Neural progenitor cell (in vitro differentiated cells): ENCODE measurements around the gene F10. TPM values are rescaled to one million over a fixed set of nuclear protein-coding genes. Genes with fewer than 3 reads are reported as not detected.

ENCODE experiments used
- DNase-seq: peaks from one replicate; pipeline ENCODE4 v3.0.0-alpha.2; 2016; ENCODE audit warnings: low spot score
- H2AFZ ChIP-seq: fragments of 200-600 bp; sonication (generic); replicated peaks from 2 replicates; pipeline ENCODE4 v1.6.1; 2016; ENCODE audit warnings: antibody characterized with exemption
- H3F3A ChIP-seq: fragments of 200-600 bp; sonication (generic); 2 replicates; pipeline ENCODE4 v1.6.1; 2016; ENCODE audit warnings: antibody characterized with exemption, low read depth
- H3K27ac ChIP-seq: fragments of 200-600 bp; sonication (generic); 2 replicates; pipeline ENCODE4 v1.5.1; 2016; ENCODE audit warnings: mild to moderate bottlenecking
- H3K27me3 ChIP-seq: fragments of 200-600 bp; sonication (generic); 2 replicates; pipeline ENCODE4 v1.6.1; 2016; ENCODE audit warnings: mild to moderate bottlenecking, moderate library complexity
- H3K36me3 ChIP-seq: fragments of 200-600 bp; sonication (generic); 2 replicates; pipeline ENCODE4 v1.5.1; 2016
- H3K4me1 ChIP-seq: fragments of 200-600 bp; sonication (generic); 2 replicates; pipeline ENCODE4 v1.6.1; 2016; ENCODE audit warnings: mixed run types
- H3K4me2 ChIP-seq: fragments of 200-600 bp; sonication (generic); 2 replicates; pipeline ENCODE4 v1.6.1; 2016
- H3K4me3 ChIP-seq: fragments of 200-600 bp; sonication (generic); 2 replicates; pipeline ENCODE4 v1.5.1; 2016
- H3K79me2 ChIP-seq: fragments of 200-600 bp; sonication (generic); 2 replicates; pipeline ENCODE4 v1.6.1; 2016; ENCODE audit warnings: low read depth
- H3K9ac ChIP-seq: fragments of 200-600 bp; sonication (generic); 2 replicates; pipeline ENCODE4 v1.6.1; 2016
- H3K9me3 ChIP-seq: fragments of 200-600 bp; sonication (generic); 2 replicates; pipeline ENCODE4 v1.5.1; 2016; ENCODE audit warnings: low read depth
- H4K20me1 ChIP-seq: fragments of 200-600 bp; sonication (generic); 2 replicates; pipeline ENCODE4 v1.6.1; 2016; ENCODE audit warnings: low read depth
- H3K27ac Mint-ChIP-seq: 3 replicates; pipeline ENCODE4 v1.8.0; 2021; ENCODE audit warnings: mixed read lengths
- H3K27me3 Mint-ChIP-seq: 2 replicates; pipeline ENCODE4 v1.8.0; 2022; ENCODE audit warnings: low read depth, mild to moderate bottlenecking, inconsistent platforms, moderate library complexity, mixed read lengths; ENCODE audit not compliant: insufficient read depth
- H3K36me3 Mint-ChIP-seq: 3 replicates; pipeline ENCODE4 v1.8.0; 2021; ENCODE audit warnings: mixed read lengths
- H3K4me1 Mint-ChIP-seq: 3 replicates; pipeline ENCODE4 v1.8.0; 2021; ENCODE audit warnings: mixed read lengths
- H3K4me3 Mint-ChIP-seq: 3 replicates; pipeline ENCODE4 v1.8.0; 2021; ENCODE audit warnings: mild to moderate bottlenecking, moderate library complexity, mixed read lengths
- H3K9me3 Mint-ChIP-seq: 3 replicates; pipeline ENCODE4 v1.8.0; 2020; ENCODE audit warnings: mixed read lengths
- CTCF ChIP-seq: fragments of 200-600 bp; sonication (generic); IDR thresholded peaks from 2 replicates; pipeline ENCODE4 v1.5.1; 2017; ENCODE audit warnings: antibody characterized with exemption, mild to moderate bottlenecking
- EZH2 ChIP-seq: fragments of 200-600 bp; sonication (generic); IDR thresholded peaks from 2 replicates; pipeline ENCODE4 v1.6.1; 2017; ENCODE audit warnings: antibody characterized with exemption, mild to moderate bottlenecking, moderate library complexity
- EZH2phosphoT487 ChIP-seq: fragments of 200-600 bp; sonication (generic); IDR thresholded peaks from 2 replicates; pipeline ENCODE4 v1.6.1; 2017; ENCODE audit warnings: antibody characterized with exemption
- total RNA-seq: library from RNA; depleted of rRNA; stranded (reverse); fragments of >200 nt; gene quantifications from 2 replicates; pipeline ENCODE4 v1.2.3, GENCODE V29; 2015; ENCODE audit warnings: low replicate concordance

F10 gene
- total RNA-seq, 1 donor from 2014 or later = 2.0 TPM

GRCh38 chr13:113140677-113141600 is 18.3 kb downstream of the F10 start:
- H3K4me3 ChIP-seq = no peak overlapping the region
- no peak overlapping the region for H3K27ac ChIP-seq
- H2AFZ ChIP-seq = no peak overlapping the region
- H3K4me1 Mint-ChIP-seq = peaks cover 4% of the 10 kb centered on the region
- H3K4me1 ChIP-seq = peaks cover 32% of the 10 kb centered on the region
- H3K9me3 Mint-ChIP-seq = no peaks in the 10 kb centered on the region
- H3K9ac ChIP-seq = no peak overlapping the region
- H3K36me3 ChIP-seq = no peaks in the 10 kb centered on the region
- H3K9me3 ChIP-seq = no peaks in the 10 kb centered on the region
- peaks cover 4% of the 10 kb centered on the region for H3K27me3 Mint-ChIP-seq
- H3K79me2 ChIP-seq = no peaks in the 10 kb centered on the region
- H3K4me2 ChIP-seq = no peak overlapping the region
- no peaks in the 10 kb centered on the region for H3K27me3 ChIP-seq
- TF ChIP-seq CTCF = no peak
- TF ChIP-seq EZH2 = no peak
- TF ChIP-seq EZH2phosphoT487 = no peak
- no peak for DNase-seq
- H3F3A ChIP-seq = peaks cover 22% of the 10 kb centered on the region
- H4K20me1 ChIP-seq = no peaks in the 10 kb centered on the region
- no peak overlapping the region for H3K27ac Mint-ChIP-seq
- no peak overlapping the region for H3K4me3 Mint-ChIP-seq
- H3K36me3 Mint-ChIP-seq = no peaks in the 10 kb centered on the region

- H3K4me1 ChIP-seq = peaks cover 32% of the 10 kb centered on the region
These were observed 19.0 kb downstream of the F10 start for GRCh38 chr13:113141601-113141970.

GRCh38 chr13:113142876-113143275 is 20.3 kb downstream of the F10 start:
- Mint-ChIP-seq H3K9me3 (no peaks in the 10 kb centered on the region), H3K4me1 (peaks cover 4% of the 10 kb centered on the region), H3K27ac (no peak overlapping the region), H3K4me3 (no peak overlapping the region), H3K36me3 (no peaks in the 10 kb centered on the region), H3K27me3 (peaks cover 4% of the 10 kb centered on the region)
- DNase-seq = no peak
- Histone ChIP-seq H3K36me3 (no peaks in the 10 kb centered on the region), H3K27me3 (no peaks in the 10 kb centered on the region), H3K4me3 (no peak overlapping the region), H3K79me2 (no peaks in the 10 kb centered on the region), H3F3A (peaks cover 9% of the 10 kb centered on the region), H3K9me3 (no peaks in the 10 kb centered on the region), H3K9ac (no peak overlapping the region), H3K4me1 (peaks cover 22% of the 10 kb centered on the region), H3K27ac (no peak overlapping the region), H4K20me1 (no peaks in the 10 kb centered on the region), H3K4me2 (no peak overlapping the region), H2AFZ (no peak overlapping the region)
- TF ChIP-seq EZH2phosphoT487 = no peak
- TF ChIP-seq EZH2 = no peak
- TF ChIP-seq CTCF = no peak

More at GRCh38 chr13:113141601-113141970, 19.0 kb downstream of the F10 start:
- Mint-ChIP-seq H3K36me3 (no peaks in the 10 kb centered on the region), H3K4me3 (no peak overlapping the region), H3K9me3 (no peaks in the 10 kb centered on the region), H3K27me3 (peaks cover 4% of the 10 kb centered on the region), H3K27ac (no peak overlapping the region), H3K4me1 (peaks cover 4% of the 10 kb centered on the region)
- Histone ChIP-seq H3K79me2 (no peaks in the 10 kb centered on the region), H3K4me3 (no peak overlapping the region), H3K9ac (no peak overlapping the region), H2AFZ (no peak overlapping the region), H4K20me1 (no peaks in the 10 kb centered on the region), H3K9me3 (no peaks in the 10 kb centered on the region), H3K27me3 (no peaks in the 10 kb centered on the region), H3K4me2 (no peak overlapping the region), H3F3A (peaks cover 20% of the 10 kb centered on the region), H3K27ac (no peak overlapping the region), H3K36me3 (no peaks in the 10 kb centered on the region)
- DNase-seq = no peak
- TF ChIP-seq CTCF = no peak
- no peak for TF ChIP-seq EZH2phosphoT487
